Natural killer cell (primary cell): Measurements from ENCODE around the gene PITPNC1. TPM values are rescaled to one million over a fixed set of nuclear protein-coding genes. Genes with fewer than 3 reads are reported as not detected.

Source experiments
- ATAC-seq, 3 donors: fragments of 150-1000 bp in 2 of 3; fragments of 200-7000 bp in 1 of 3; cut with Tn5 transposase; 1 replicate in 1 of 3; 2 replicates in 2 of 3; pipeline ENCODE4 v1.10.0; 2021; ENCODE audit warnings: mild to moderate bottlenecking in 2 of 3, moderate library complexity in 2 of 3
- DNase-seq, 2 donors: peaks; one replicate each; pipeline versions ENCODE4 v3.0.0 to v3.0.0-alpha.2; 2013 to 2021; ENCODE audit warnings: mixed read lengths in 1 of 2
- H3K27ac ChIP-seq: one replicate; pipeline ENCODE4 v1.5.1; 2013; ENCODE audit warnings: mild to moderate bottlenecking, low read length
- H3K27me3 ChIP-seq: one replicate; pipeline ENCODE4 v1.6.1; 2013; ENCODE audit warnings: low read length; ENCODE audit not compliant: control insufficient read depth, insufficient read depth
- H3K36me3 ChIP-seq: one replicate; pipeline ENCODE4 v1.6.1; 2013; ENCODE audit warnings: low read length; ENCODE audit not compliant: control insufficient read depth, insufficient read depth
- H3K4me1 ChIP-seq: one replicate; pipeline ENCODE4 v1.6.1; 2013; ENCODE audit warnings: low read length; ENCODE audit not compliant: control insufficient read depth, insufficient read depth
- H3K4me3 ChIP-seq: one replicate; pipeline ENCODE4 v1.5.1; 2013; ENCODE audit warnings: low read length
- H3K9me3 ChIP-seq: one replicate; pipeline ENCODE4 v1.6.1; 2013; ENCODE audit warnings: low read length; ENCODE audit not compliant: control insufficient read depth, insufficient read depth
- H3K27ac Mint-ChIP-seq, 2 donors: one replicate each; pipeline ENCODE4 v1.8.0; 2022; ENCODE audit warnings: mild to moderate bottlenecking in 2 of 2, mixed read lengths in 2 of 2, moderate library complexity in 1 of 2
- H3K27me3 Mint-ChIP-seq, 2 donors: one replicate each; pipeline ENCODE4 v1.8.0; 2022; ENCODE audit warnings: low read depth in 2 of 2, mixed read lengths in 2 of 2
- H3K36me3 Mint-ChIP-seq: one replicate; pipeline ENCODE4 v1.8.0; 2022; ENCODE audit warnings: mixed read lengths
- H3K4me1 Mint-ChIP-seq, 2 donors: one replicate each; pipeline ENCODE4 v1.8.0; 2022; ENCODE audit warnings: mixed read lengths in 2 of 2
- H3K4me3 Mint-ChIP-seq: one replicate; pipeline ENCODE4 v1.8.0; 2022; ENCODE audit warnings: mild to moderate bottlenecking, moderate library complexity, mixed read lengths
- H3K9me3 Mint-ChIP-seq, 2 donors: one replicate each; pipeline ENCODE4 v1.8.0; 2022; ENCODE audit warnings: mixed read lengths in 2 of 2
- WGBS: methylation state at CpG from one replicate; pipeline ENCODE4 v1.1.7; 2013; ENCODE audit warnings: missing lambda C conversion rate; ENCODE audit not compliant: insufficient coverage; 5-methylcytosine and 5-hydroxymethylcytosine counted together
- intact Hi-C: fragments of 100-400 bp; cut with micrococcal nuclease; formaldehyde crosslinking; loops from one replicate; pipeline ENCODE4 v1.14.2; 2022
- total RNA-seq, 4 donors: library from RNA; stranded (reverse); fragments of 120-200 nt in 1 of 4; gene quantifications; one replicate each; pipeline versions ENCODE4 v1.2.3 to v1.2.4, GENCODE V29; 2013 to 2022
- TF ChIP-seq, protein P1 (sequence below): fragments of 200-600 bp; IDR thresholded peaks from one replicate; pipeline ENCODE4 v1.8.0; 2022; ENCODE audit warnings: antibody characterized with exemption

Gene PITPNC1
- total RNA-seq, 3 donors from 2014 or later (not counting 1 experiment from before 2014, with no cell fraction given): 150 to 185 (median 169) TPM

DNA sequence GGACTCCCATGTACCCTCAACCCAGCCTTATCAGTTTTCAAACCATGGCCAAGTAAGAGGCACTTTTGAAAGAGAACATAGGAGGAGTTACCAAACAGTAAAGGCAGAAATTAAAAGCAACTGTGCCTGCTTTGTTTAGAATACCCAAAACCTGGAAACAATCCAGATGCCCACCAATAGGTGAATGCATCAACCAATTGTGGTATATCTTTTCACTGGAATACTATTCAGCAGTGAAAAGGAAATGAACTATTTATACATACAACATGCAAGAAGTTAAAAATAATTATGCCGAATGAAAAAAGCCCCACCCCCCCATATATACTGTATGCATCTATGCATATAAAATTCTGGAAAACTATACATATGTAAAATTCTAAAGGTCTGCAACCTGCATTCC, 37.0 kb downstream of the PITPNC1 start:
- H3K27me3 Mint-ChIP-seq: no peaks in the 10 kb centered on the region
- no peaks in the 10 kb centered on the region for H3K27me3 ChIP-seq
- no peak overlapping the region for H3K27ac ChIP-seq
- peaks cover 54 to 66% of the 10 kb centered on the region in 2 donors for H3K4me1 Mint-ChIP-seq
- H3K4me1 ChIP-seq: peaks cover 15% of the 10 kb centered on the region
- no peaks in the 10 kb centered on the region for H3K9me3 ChIP-seq
- DNase-seq (no peak), ATAC-seq (no peak)
- TF ChIP-seq, protein P1, sequence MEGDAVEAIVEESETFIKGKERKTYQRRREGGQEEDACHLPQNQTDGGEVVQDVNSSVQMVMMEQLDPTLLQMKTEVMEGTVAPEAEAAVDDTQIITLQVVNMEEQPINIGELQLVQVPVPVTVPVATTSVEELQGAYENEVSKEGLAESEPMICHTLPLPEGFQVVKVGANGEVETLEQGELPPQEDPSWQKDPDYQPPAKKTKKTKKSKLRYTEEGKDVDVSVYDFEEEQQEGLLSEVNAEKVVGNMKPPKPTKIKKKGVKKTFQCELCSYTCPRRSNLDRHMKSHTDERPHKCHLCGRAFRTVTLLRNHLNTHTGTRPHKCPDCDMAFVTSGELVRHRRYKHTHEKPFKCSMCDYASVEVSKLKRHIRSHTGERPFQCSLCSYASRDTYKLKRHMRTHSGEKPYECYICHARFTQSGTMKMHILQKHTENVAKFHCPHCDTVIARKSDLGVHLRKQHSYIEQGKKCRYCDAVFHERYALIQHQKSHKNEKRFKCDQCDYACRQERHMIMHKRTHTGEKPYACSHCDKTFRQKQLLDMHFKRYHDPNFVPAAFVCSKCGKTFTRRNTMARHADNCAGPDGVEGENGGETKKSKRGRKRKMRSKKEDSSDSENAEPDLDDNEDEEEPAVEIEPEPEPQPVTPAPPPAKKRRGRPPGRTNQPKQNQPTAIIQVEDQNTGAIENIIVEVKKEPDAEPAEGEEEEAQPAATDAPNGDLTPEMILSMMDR: no peak
- H3K4me3 Mint-ChIP-seq: no peak overlapping the region
- H3K27ac Mint-ChIP-seq: peak overlapping the region in 1 of 2 donors; percentile 86
- WGBS: no CpG with 5 or more reads among the region's 1 CpG
- no peaks in the 10 kb centered on the region for H3K9me3 Mint-ChIP-seq
- no peak overlapping the region for H3K4me3 ChIP-seq
- no peaks in the 10 kb centered on the region for H3K36me3 ChIP-seq
- no peaks in the 10 kb centered on the region for H3K36me3 Mint-ChIP-seq
- intact Hi-C loops: no loop called here

GRCh38 chr17:67414559-67414958, 37.5 kb downstream of the PITPNC1 start:
- 100% methylated on average over 1 of the region's 2 CpGs for WGBS
- no peak for ATAC-seq
- H3K4me1 Mint-ChIP-seq: peaks cover 58 to 67% of the 10 kb centered on the region in 2 donors

DNA sequence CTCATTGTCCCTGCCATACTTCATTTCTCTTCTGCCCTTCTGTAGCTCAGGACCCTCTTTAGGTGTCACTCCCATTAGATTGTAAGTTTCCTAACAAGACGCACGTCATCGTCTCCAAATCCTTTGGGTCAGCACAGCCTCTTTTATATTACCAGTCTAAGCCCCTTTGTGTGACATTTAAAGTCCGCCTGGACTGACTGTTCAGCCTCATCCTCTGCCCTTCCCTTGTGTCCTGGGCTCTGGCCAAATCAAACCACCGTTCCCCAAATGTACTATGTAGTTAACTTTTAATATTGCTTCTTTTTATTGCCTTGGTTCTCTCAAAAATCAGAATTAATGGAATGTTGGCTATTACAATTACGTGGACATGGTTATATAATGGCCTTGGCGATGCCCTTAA, 38.2 kb downstream of the PITPNC1 start:
- no peak overlapping the region for H3K4me3 ChIP-seq

More at GRCh38 chr17:67414559-67414958, 37.5 kb downstream of the PITPNC1 start:
- no peaks in the 10 kb centered on the region for H3K27me3 Mint-ChIP-seq
- no peak for DNase-seq
- Histone ChIP-seq H3K4me1 (peaks cover 19% of the 10 kb centered on the region), H3K9me3 (no peaks in the 10 kb centered on the region), H3K27me3 (no peaks in the 10 kb centered on the region), H3K4me3 (no peak overlapping the region), H3K27ac (no peak overlapping the region), H3K36me3 (no peaks in the 10 kb centered on the region)
- peak overlapping the region in 1 of 2 donors; percentile 86 for H3K27ac Mint-ChIP-seq
- TF ChIP-seq, protein P1: no peak
- intact Hi-C loops: no loop called here
- H3K4me3 Mint-ChIP-seq: no peak overlapping the region
- H3K9me3 Mint-ChIP-seq: no peaks in the 10 kb centered on the region
- no peaks in the 10 kb centered on the region for H3K36me3 Mint-ChIP-seq

More for the DNA sequence above, 38.2 kb downstream of the PITPNC1 start:
- no peak overlapping the region for H3K4me3 Mint-ChIP-seq
- no peaks in the 10 kb centered on the region for H3K9me3 ChIP-seq
- ATAC-seq (no peak), DNase-seq (no peak)
- H3K27ac ChIP-seq: no peak overlapping the region
- H3K27me3 ChIP-seq: no peaks in the 10 kb centered on the region
- H3K9me3 Mint-ChIP-seq: no peaks in the 10 kb centered on the region
- no peaks in the 10 kb centered on the region for H3K27me3 Mint-ChIP-seq
- H3K36me3 ChIP-seq: no peaks in the 10 kb centered on the region
- TF ChIP-seq, protein P1: no peak
- peak overlapping the region in 1 of 2 donors; percentile 86 for H3K27ac Mint-ChIP-seq
- peaks cover 61 to 69% of the 10 kb centered on the region in 2 donors for H3K4me1 Mint-ChIP-seq
- no peaks in the 10 kb centered on the region for H3K36me3 Mint-ChIP-seq
- intact Hi-C loops: no loop called here
- peaks cover 26% of the 10 kb centered on the region for H3K4me1 ChIP-seq
- WGBS: 99% methylated on average over 7 of the region's 7 CpGs
